ENCODE results near the gene SPOP. TPM values are rescaled to one million over a fixed set of nuclear protein-coding genes. Genes with fewer than 3 reads are reported as not detected.

Gene SPOP
- total and polyA plus RNA-seq, 9 of the 15 experiments (the other 6 are each of a cell fraction or from before 2014, with no cell fraction given): 34.2 to 65.9 (median 39.7) TPM

DNA sequence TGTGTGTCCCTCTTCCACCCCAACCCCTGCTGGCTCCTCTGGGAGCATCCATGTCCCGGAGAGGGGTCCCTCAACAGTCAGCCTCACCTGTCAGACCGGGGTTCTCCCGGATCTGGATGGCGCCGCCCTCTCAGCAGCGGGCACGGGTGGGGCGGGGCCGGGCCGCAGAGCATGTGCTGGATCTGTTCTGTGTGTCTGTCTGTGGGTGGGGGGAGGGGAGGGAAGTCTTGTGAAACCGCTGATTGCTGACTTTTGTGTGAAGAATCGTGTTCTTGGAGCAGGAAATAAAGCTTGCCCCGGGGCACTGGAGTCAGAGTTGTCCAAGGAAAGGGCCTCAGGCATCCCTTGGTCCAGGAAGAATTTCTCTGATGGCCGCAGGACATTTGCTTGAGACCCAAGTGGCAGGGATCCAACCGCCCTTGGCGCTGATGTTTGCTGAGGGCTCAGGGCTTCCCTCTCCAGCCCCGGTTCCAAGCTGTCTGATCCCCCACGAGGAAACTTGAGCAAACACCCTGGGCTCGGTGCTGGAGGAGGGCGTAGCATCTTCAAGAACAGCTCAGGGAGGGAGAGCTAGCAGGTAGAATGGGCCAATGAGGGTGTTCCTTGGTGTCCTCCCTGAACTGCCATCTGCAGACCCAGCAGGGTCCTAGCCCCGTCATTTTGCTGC is 97.7 kb downstream of the SPOP start:
- TF ChIP-seq KAT8 (IDR thresholded peaks at IDR 0.05; ENCODE audit: low read depth): no peak
- TF ChIP-seq CC2D1A (IDR thresholded peaks at IDR 0.05): no peak
- TF ChIP-seq ZNF695 (CRISPR knock-in tag; IDR thresholded peaks at IDR 0.05): no peak
- no peak for TF ChIP-seq ZNF431 (CRISPR knock-in tag; IDR thresholded peaks at IDR 0.05)
- TF ChIP-seq TRIM28 (IDR thresholded peaks at IDR 0.05): no peak
- TF ChIP-seq JUND (IDR thresholded peaks at IDR 0.05; ENCODE audit: borderline replicate concordance, low read depth, low read length): no peak
- TF ChIP-seq JUND (tag; IDR thresholded peaks at IDR 0.05; ENCODE audit: borderline replicate concordance, low read depth, low read length): no peak
- no peak for TF ChIP-seq MED1 (CRISPR knock-in tag; IDR thresholded peaks at IDR 0.05; ENCODE audit: borderline replicate concordance)
- no peak for TF ChIP-seq FOSL1 (tag; conservative IDR thresholded peaks at IDR 0.05)
- TF ChIP-seq ZNF79 (CRISPR knock-in tag; IDR thresholded peaks at IDR 0.05; ENCODE audit: low read depth): no peak
- TF ChIP-seq CREBBP (IDR thresholded peaks at IDR 0.05; ENCODE audit: low read depth, low read length): no peak
- H3K27ac ChIP-seq (ENCODE audit: extremely low read depth, low read depth, low read length): no peak overlapping the region
- H3K79me2 ChIP-seq (ENCODE audit: control insufficient read depth, insufficient read depth, low read length): no peaks in the 10 kb centered on the region
- no peak for FAIRE-seq
- H3K4me1 ChIP-seq (replicated peaks in 1 of 2; ENCODE audit: control insufficient read depth in 2 of 2, insufficient read depth in 2 of 2, low read length in 2 of 2): peaks cover 8 to 51% of the 10 kb centered on the region in 2 experiments; a peak in 4 of 5 replicates
- H3K4me2 ChIP-seq (ENCODE audit: insufficient read depth, low read length): no peak overlapping the region
- in situ Hi-C loops (cut with MboI) (no loop called here), intact Hi-C loops (cut with micrococcal nuclease) (no loop called here)
- peak overlapping the region in 1 of 2 experiments; percentile 41; a peak in 1 of 4 replicates for H3K9ac ChIP-seq (ENCODE audit: insufficient read depth in 1 of 2, low read depth in 2 of 2, low read length in 2 of 2)
- no peak overlapping the region for H2AFZ ChIP-seq (ENCODE audit: low read depth, low read length)
- H3K9me3 ChIP-seq (replicated peaks; ENCODE audit: control insufficient read depth, insufficient read depth, low read depth, low read length): no peaks in the 10 kb centered on the region
- 39% methylated on average over 15 of the region's 21 CpGs for WGBS (ENCODE audit: insufficient coverage, low coverage, missing lambda C conversion rate)
- no peaks in the 10 kb centered on the region for H3K36me3 ChIP-seq (ENCODE audit: control insufficient read depth, insufficient read depth, low read length)
- DNase-seq (ENCODE audit: extremely low read depth in 1 of 4, low spot score in 3 of 4): no peak
- BruUV-seq (replicated peaks): no TSS peak
- no peak overlapping the region for H3K4me3 ChIP-seq
- H3K27me3 ChIP-seq (ENCODE audit: control insufficient read depth in 2 of 2, insufficient read depth in 2 of 2, low read length in 2 of 2): no peaks in the 10 kb centered on the region; a peak in 1 of 5 replicates
- H3K9me1 ChIP-seq (ENCODE audit: control insufficient read depth, insufficient read depth, low read length): no peaks in the 10 kb centered on the region
- ATAC-seq: no peak
- POLR2A ChIA-PET: interaction anchor here (0.5 to 1.5 kb wide), 3 partner anchors 105 to 292 kb away, joined by 3 to 5 read pairs (median 5); no protein-coding TSS in a partner anchor
- CTCF ChIA-PET (ENCODE audit: low intra/inter-chr PET ratio): no interaction called here
- peaks cover 5% of the 10 kb centered on the region for H4K20me1 ChIP-seq (replicated peaks; ENCODE audit: control insufficient read depth, insufficient read depth, low read length)
